Activated T-cell treated with anti-CD3 and anti-CD28 coated beads, Interleukin-2, amount 50 U/mL, for 4 hours (primary cell): ENCODE data around the gene CHCHD10. TPM values are rescaled to one million over a fixed set of nuclear protein-coding genes. Genes with fewer than 3 reads are reported as not detected.

ENCODE experiments used
- ATAC-seq, 2 donors: fragments of 200-7000 bp; cut with Tn5 transposase; one replicate each; pipeline ENCODE4 v1.10.0; 2021
- DNase-seq: peaks from one replicate; pipeline ENCODE4 v3.0.0-alpha.2; 2020
- H3K27me3 Mint-ChIP-seq: one replicate; pipeline ENCODE4 v1.8.0; 2021; ENCODE audit warnings: low read depth, mixed read lengths
- H3K36me3 Mint-ChIP-seq: one replicate; pipeline ENCODE4 v1.8.0; 2022; ENCODE audit warnings: mixed read lengths; ENCODE audit not compliant: insufficient read depth
- H3K4me1 Mint-ChIP-seq: one replicate; pipeline ENCODE4 v1.8.0; 2021; ENCODE audit warnings: low read depth, mixed read lengths
- H3K4me3 Mint-ChIP-seq: one replicate; pipeline ENCODE4 v1.8.0; 2021; ENCODE audit warnings: mild to moderate bottlenecking, moderate library complexity, mixed read lengths
- H3K9me3 Mint-ChIP-seq: one replicate; pipeline ENCODE4 v1.8.0; 2021; ENCODE audit warnings: mixed read lengths
- total RNA-seq, 3 donors: library from RNA; stranded (reverse); gene quantifications; one replicate each; pipeline ENCODE4 v1.2.1, GENCODE V29; 2021

CHCHD10 gene
- total RNA-seq, 3 donors from 2014 or later = 113 to 204 (median 187) TPM

DNA sequence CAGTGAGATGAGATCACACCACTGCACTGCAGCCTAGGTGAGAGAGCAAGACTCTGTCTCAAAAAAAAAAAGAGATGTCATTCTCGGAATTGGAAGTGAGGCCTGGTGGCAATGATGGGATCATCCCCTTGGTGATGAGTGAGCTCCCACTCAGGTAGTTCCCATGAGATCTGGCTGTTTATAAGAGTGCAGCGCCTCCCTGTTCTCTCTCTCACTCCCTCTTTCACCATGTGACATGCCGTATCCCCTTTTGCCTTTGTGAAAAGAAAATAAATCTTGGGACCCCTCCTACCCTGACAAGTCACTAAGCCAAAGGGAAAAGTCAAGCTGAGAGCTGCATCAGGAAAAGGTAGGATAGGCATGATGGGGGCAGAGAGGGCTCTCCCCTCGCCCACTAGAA lies 45.6 kb downstream of the CHCHD10 start:
- no peak for DNase-seq
- ATAC-seq = no peak
- Mint-ChIP-seq H3K36me3 (no peaks in the 10 kb centered on the region), H3K9me3 (no peaks in the 10 kb centered on the region), H3K4me3 (no peak overlapping the region), H3K27me3 (peaks cover 4% of the 10 kb centered on the region), H3K4me1 (peaks cover 5% of the 10 kb centered on the region)

DNA sequence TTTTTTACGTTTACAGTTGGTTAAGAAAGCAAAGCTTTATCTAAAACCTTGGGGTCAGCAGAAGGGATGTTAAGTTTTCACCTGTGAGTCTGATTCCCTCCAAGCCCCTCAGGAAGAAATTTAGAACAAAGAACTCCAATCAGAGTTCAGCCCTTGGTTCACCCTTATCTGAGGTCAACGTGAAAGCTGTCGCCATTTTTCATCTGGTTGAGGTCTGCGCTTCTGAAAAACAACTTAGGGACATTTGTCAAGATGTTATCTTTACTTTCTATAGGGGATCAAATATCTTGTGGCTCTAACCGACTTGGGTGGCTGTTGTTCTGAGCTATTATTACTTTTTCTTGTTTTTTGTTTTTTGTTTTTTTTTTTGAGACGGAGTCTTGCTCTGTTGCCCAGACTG lies 46.9 kb downstream of the CHCHD10 start:
- peaks cover 7% of the 10 kb centered on the region for H3K4me1 Mint-ChIP-seq
- no peaks in the 10 kb centered on the region for H3K9me3 Mint-ChIP-seq
- H3K27me3 Mint-ChIP-seq = peaks cover 3% of the 10 kb centered on the region
- no peak for DNase-seq
- ATAC-seq = no peak
- H3K36me3 Mint-ChIP-seq = no peaks in the 10 kb centered on the region
- no peak overlapping the region for H3K4me3 Mint-ChIP-seq

DNA sequence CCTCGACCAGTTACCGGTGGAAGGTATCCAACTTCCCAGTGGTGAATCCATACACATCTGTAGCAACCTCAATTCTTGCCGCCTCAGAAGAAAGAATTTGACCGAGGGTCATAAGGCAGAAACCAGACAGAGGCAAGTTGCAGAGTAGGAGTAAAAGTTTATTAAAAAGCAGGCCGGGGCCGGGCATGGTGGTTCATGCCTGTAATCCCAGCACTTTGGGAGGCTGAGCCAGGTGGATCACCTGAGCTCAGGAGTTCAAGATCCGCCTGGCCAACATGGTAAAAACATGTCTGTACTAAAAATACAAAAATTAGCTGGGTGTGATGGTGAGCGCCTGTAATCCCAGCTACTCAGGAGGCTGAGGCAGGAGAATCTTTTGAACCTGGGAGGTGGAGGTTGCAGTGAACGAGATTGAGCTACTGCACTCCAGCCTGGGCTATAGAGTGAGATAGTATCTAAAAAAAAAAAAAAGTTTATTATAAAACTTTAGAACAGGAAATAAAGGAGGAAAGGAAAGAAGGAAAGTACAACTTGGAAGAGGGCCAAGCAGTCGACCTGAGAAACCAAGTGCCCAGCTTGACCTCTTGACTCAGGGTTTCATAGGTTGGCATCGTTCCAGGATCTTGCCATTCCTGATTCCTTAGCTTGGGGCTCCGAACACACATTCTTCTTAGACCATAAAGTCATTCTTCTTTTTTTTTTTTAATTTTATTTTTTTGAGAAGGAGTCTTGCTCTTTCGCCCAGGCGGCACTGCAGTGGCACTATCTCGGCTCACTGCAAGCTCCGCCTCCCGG lies 49.2 kb downstream of the CHCHD10 start:
- no peak for ATAC-seq
- H3K36me3 Mint-ChIP-seq = peaks cover 8% of the 10 kb centered on the region
- no peak for DNase-seq
- H3K27me3 Mint-ChIP-seq = no peaks in the 10 kb centered on the region
- peaks cover 18% of the 10 kb centered on the region for H3K4me1 Mint-ChIP-seq
- H3K4me3 Mint-ChIP-seq = peak overlapping the region; percentile 5
- H3K9me3 Mint-ChIP-seq = no peaks in the 10 kb centered on the region

DNA sequence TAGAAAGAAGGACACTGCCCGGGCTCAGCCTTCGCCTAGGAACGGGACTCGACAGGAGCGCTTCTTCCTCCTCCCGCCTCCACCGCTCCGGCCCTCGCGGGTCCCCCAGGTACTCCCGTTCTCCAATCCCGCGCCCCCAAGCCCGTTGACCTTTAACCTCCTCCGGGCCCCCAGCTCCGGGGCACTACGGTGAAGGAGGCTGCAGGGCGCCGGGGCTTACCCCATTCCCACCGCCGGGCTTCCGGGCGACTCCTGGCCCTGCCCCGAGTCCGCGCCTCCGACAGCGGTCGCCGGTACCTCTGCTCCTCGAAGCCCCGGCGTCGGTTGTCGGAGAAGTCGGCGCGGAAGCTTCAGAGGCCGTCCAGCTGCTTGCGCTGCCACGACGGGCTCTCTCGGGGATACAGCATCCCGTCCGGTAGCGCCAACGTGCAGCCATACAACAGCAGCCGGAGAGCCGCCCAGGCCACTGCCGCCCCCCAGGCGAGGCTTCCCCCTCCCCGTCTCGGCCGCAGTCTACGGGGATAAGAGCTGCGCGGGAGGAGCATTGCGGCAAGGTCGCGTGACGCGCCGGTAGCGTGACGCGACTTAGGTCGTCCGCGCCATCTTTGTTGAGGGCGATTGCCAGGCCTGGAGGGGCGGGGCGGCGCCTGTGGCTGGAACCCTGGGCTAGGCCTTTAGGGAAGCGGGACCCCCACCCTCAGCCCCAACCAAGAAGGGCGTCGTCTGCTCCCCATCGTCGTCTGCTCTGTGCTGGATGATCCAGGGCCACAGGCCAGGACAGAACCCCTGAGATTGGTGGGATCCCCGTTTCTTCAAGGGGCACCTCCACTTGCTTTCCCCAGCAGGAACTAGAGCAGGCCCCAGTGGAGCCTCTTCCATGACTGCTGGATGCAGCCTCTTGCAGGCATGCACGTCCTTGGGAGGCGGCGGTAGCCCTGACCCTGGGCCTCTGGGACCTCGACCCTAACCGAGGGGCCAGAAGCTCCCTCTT lies 50.7 kb downstream of the CHCHD10 start:
- peaks cover 8% of the 10 kb centered on the region for H3K36me3 Mint-ChIP-seq
- H3K4me3 Mint-ChIP-seq = peak overlapping the region; percentile 77
- H3K4me1 Mint-ChIP-seq = peaks cover 18% of the 10 kb centered on the region
- H3K27me3 Mint-ChIP-seq = no peaks in the 10 kb centered on the region
- no peaks in the 10 kb centered on the region for H3K9me3 Mint-ChIP-seq
- DNase-seq = peak; percentile 79
- peak; percentile 94 to 95 for ATAC-seq

Other genes with a start within 250 kb of the CHCHD10 start
- gene IGLL1, start 187.7 kb downstream of the CHCHD10 start, total RNA-seq = not detected
- gene DRICH1, start 135.7 kb downstream of the CHCHD10 start, total RNA-seq = under 1 TPM; 0.22 to 0.47 (median 0.30) TPM
- gene RGL4, start 77.0 kb downstream of the CHCHD10 start, total RNA-seq = 1 to 10 TPM; 3.3 to 7.4 (median 4.1) TPM
- gene ZNF70, start 16.9 kb downstream of the CHCHD10 start, total RNA-seq = 1 to 10 TPM; 2.3 to 3.0 (median 2.6) TPM
- gene VPREB3, start 13.5 kb downstream of the CHCHD10 start, total RNA-seq = not detected
- gene C22orf15, start 5.0 kb downstream of the CHCHD10 start, total RNA-seq = under 1 TPM in 2 of 3 donors, not detected in 1; 0.11 to 0.30 TPM
- 1 to 10 TPM in 1 of 3 donors, under 1 TPM in 2; 0.65 to 2.2 (median 0.69) TPM for gene MMP11, start 4.9 kb upstream of the CHCHD10 start, total RNA-seq
- 100 to 1,000 TPM; 105 to 128 (median 109) TPM for gene SMARCB1, start 19.0 kb upstream of the CHCHD10 start, total RNA-seq
- 1 to 10 TPM; 5.7 to 7.1 (median 6.9) TPM for gene DERL3, start 71.0 kb upstream of the CHCHD10 start, total RNA-seq
- gene SLC2A11, start 89.9 kb upstream of the CHCHD10 start, total RNA-seq = 1 to 10 TPM; 2.0 to 3.3 (median 2.4) TPM
- gene MIF, start 126.4 kb upstream of the CHCHD10 start, total RNA-seq = 1,000 to 10,000 TPM; 1,069 to 1,172 (median 1,160) TPM
- gene GSTT2B, start 193.2 kb upstream of the CHCHD10 start, total RNA-seq = not detected
- gene DDTL, start 198.9 kb upstream of the CHCHD10 start, total RNA-seq = 1 to 10 TPM in 2 of 3 donors, not detected in 1; 2.2 to 3.0 TPM
- gene DDT, start 206.5 kb upstream of the CHCHD10 start, total RNA-seq = 100 to 1,000 TPM in 1 of 3 donors, 10 to 100 TPM in 2; 74.2 to 107 (median 85.1) TPM
- gene GSTT2, start 212.2 kb upstream of the CHCHD10 start, total RNA-seq = not detected
- gene GSTT4, start 237.5 kb upstream of the CHCHD10 start, total RNA-seq = not detected
- gene CABIN1, start 243.3 kb upstream of the CHCHD10 start, total RNA-seq = 10 to 100 TPM; 61.5 to 69.7 (median 67.0) TPM